NB4 (cell line): ENCODE measurements around the gene UBE2D2.

Source experiments
- MYC ChIP-seq: IDR thresholded peaks from 2 replicates; pipeline ENCODE4 v1.6.1; 2011; ENCODE audit warnings: low read depth, low read length
- POLR2A ChIP-seq: IDR thresholded peaks from 2 replicates; pipeline ENCODE4 v1.6.1; 2011; ENCODE audit warnings: mild to moderate bottlenecking; ENCODE audit not compliant: insufficient read length; ENCODE audit errors: extremely low read depth
- TF ChIP-seq, protein P1 (sequence below): IDR thresholded peaks from one replicate; pipeline ENCODE4 v1.5.1; 2012; ENCODE audit warnings: low read depth, low read length
- TF ChIP-seq, protein P2 (sequence below): IDR thresholded peaks from 2 replicates; pipeline ENCODE4 v1.6.1; 2011; ENCODE audit warnings: low read depth, low read length

- TF ChIP-seq, protein P1, sequence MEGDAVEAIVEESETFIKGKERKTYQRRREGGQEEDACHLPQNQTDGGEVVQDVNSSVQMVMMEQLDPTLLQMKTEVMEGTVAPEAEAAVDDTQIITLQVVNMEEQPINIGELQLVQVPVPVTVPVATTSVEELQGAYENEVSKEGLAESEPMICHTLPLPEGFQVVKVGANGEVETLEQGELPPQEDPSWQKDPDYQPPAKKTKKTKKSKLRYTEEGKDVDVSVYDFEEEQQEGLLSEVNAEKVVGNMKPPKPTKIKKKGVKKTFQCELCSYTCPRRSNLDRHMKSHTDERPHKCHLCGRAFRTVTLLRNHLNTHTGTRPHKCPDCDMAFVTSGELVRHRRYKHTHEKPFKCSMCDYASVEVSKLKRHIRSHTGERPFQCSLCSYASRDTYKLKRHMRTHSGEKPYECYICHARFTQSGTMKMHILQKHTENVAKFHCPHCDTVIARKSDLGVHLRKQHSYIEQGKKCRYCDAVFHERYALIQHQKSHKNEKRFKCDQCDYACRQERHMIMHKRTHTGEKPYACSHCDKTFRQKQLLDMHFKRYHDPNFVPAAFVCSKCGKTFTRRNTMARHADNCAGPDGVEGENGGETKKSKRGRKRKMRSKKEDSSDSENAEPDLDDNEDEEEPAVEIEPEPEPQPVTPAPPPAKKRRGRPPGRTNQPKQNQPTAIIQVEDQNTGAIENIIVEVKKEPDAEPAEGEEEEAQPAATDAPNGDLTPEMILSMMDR = no peak
- TF ChIP-seq MYC (no peak), POLR2A (no peak)
- TF ChIP-seq, protein P2, sequence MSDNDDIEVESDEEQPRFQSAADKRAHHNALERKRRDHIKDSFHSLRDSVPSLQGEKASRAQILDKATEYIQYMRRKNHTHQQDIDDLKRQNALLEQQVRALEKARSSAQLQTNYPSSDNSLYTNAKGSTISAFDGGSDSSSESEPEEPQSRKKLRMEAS = no peak
These were observed 40.3 kb downstream of the UBE2D2 start for GRCh38 chr5:139601429-139601828.
